Duodenal mucosa (tissue), 2 donors: ENCODE results near the gene DDX47.
"Not testable (repeated sequence)": the region's sequence is repeated elsewhere in the genome, so short reads cannot be mapped to it uniquely, and the experiment has no call there.

Source experiments
- H3K27ac ChIP-seq: one replicate; pipeline ENCODE4 v1.7.0; 2013; ENCODE audit warnings: low read depth, low read length
- H3K27me3 ChIP-seq, 2 donors: one replicate each; pipeline ENCODE4 v1.7.0; 2013; ENCODE audit warnings: low read length in 2 of 2, control low read depth in 1 of 2; ENCODE audit not compliant: insufficient read depth in 2 of 2, control insufficient read depth in 1 of 2
- H3K36me3 ChIP-seq, 2 donors: one replicate each; pipeline ENCODE4 v1.7.0; 2013; ENCODE audit warnings: low read length in 2 of 2, control low read depth in 1 of 2; ENCODE audit not compliant: insufficient read depth in 2 of 2, control insufficient read depth in 1 of 2
- H3K4me1 ChIP-seq, 2 donors: one replicate each; pipeline ENCODE4 v1.7.0; 2013; ENCODE audit warnings: low read length in 2 of 2, control low read depth in 1 of 2; ENCODE audit not compliant: insufficient read depth in 2 of 2, control insufficient read depth in 1 of 2
- H3K4me3 ChIP-seq, 2 donors: one replicate each; pipeline ENCODE4 v1.7.0; 2013; ENCODE audit warnings: low read length in 2 of 2, low read depth in 1 of 2
- H3K9ac ChIP-seq, 2 donors: one replicate each; pipeline ENCODE4 v1.7.0; 2013; ENCODE audit warnings: low read length in 2 of 2, low read depth in 1 of 2
- H3K9me3 ChIP-seq, 2 donors: one replicate each; pipeline ENCODE4 v1.7.0; 2013; ENCODE audit warnings: low read length in 2 of 2, control low read depth in 1 of 2; ENCODE audit not compliant: control insufficient read depth in 1 of 2

Gene DDX47

DNA sequence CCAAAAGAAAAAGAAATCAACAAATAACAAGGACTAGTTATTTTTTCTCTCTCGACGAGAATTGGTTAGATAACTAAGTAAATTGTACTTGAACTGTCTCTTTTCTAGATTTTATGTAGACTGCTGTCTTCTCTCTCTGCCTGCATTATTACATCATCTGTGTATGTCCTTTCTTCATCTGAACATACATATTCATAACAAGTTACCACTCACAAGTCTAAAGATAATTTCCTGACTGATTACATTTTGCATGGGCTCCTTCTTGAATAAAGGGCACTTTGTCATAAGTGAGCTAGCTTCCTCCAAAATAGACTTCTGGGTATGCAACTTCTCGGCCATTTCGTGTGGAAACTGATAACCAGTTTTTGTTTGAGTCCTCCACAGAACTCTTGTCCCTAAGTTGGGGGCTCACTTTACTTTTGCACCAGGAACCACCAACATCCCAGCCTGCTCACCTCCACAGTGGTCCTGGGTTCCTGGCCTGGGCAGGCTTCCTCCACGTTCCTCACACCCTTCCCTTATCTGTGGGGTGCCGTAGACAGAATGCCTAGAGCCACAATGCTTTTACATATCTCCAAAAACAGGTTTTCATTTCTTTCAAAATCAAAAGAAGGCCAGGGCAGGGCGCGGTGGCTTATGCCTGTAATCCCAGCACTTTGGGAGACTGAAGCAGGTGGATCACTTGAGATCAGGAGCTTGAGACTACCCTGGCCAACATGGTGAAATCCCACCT is 6.2 kb upstream of the DDX47 start:
- Histone ChIP-seq H3K9ac (no peak overlapping the region), H3K36me3 (no peaks in the 10 kb centered on the region), H3K4me1 (peaks cover 22 to 39% of the 10 kb centered on the region in 2 donors), H3K9me3 (no peaks in the 10 kb centered on the region), H3K27ac (no peak overlapping the region), H3K4me3 (no peak overlapping the region), H3K27me3 (no peaks in the 10 kb centered on the region)

DNA sequence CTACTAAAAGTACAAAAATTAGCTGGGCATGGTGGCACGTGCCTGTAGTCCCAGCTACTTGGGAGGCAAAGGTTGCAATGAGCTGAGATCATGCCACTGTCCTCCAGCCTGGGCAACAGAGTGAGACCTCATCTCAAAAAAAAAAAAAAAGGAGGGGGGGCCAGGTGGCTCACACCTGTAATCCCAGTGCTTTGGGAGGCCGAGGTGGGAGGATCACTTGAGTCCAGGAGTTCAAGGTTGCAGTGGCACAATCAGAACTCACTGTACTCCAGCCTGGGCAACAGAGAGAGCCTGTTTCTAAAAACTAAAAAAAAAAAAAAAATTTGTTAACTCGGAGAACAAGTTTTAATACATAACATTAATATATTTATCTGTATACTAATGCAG is 5.6 kb upstream of the DDX47 start:
- not testable (repeated sequence) for H3K9me3 ChIP-seq, H3K9ac ChIP-seq, H3K27me3 ChIP-seq, H3K36me3 ChIP-seq, H3K4me3 ChIP-seq, H3K27ac ChIP-seq
- peaks cover 22 to 35% of the 10 kb centered on the region in 2 donors for H3K4me1 ChIP-seq

DNA sequence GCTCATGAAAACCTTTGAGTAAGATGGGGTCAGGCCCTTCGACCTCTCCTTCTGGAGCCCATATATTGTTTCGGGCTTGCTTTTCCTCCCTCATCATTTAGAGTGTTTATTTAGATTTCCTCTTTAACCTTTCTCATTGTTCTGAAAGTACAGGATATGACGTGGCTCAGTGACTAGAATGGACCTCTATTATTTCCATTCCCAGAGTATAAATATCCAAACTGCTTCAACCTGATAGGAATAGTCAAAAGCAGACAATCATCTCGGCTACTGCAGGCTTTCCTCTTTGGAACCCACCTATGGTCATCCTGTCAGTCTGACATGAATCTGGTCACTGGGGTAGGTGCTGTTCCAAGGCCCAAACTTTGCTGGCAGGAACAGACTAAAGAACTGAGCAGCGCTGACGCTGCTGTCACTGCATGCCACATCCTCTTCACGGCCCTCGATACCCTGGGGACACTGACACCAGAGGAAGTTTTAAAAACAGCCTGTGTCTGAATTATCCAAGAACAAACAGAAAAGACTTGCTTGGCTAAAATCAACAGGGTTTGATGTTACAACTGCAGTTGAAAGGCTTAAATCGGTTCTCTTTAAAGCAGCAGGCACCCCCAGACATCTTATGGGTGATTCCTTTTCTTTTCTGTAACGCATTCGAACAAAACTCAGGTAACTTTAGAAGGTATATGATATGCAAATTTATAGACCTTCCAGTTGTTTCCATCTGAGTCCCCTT is 5.0 kb upstream of the DDX47 start:
- H3K9me3 ChIP-seq, result no peaks in the 10 kb centered on the region
- peaks cover 23 to 31% of the 10 kb centered on the region in 2 donors for H3K4me1 ChIP-seq
- peak overlapping the region in 1 of 2 donors; percentile 51 for H3K9ac ChIP-seq
- no peaks in the 10 kb centered on the region for H3K27me3 ChIP-seq
- peak overlapping the region; percentile 60 for H3K27ac ChIP-seq
- H3K36me3 ChIP-seq, result no peaks in the 10 kb centered on the region
- H3K4me3 ChIP-seq, result no peak overlapping the region

DNA sequence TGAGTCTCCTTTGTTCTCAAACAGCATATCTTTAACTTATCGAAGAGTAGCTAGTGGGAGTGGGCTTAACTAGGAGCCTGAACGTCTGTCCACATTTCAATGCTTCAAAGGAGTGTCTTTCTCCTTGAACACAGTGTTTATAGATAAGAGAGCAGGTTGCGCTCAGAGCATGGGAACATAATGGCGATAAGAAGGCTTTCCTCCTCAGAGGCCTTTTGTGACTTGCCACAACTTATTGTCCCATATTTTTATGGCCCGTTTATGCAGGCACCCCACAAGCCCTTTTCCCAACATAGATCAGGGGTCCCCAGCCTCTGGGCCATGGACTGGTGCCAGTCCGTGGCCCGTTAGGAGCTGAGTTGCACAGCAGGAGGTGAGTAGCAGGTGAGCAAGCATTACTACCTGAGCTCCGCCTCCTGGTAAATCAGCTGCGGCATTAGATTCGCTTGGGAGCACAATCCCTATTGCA is 2.6 kb upstream of the DDX47 start:
- Histone ChIP-seq H3K4me3 (no peak overlapping the region), H3K36me3 (no peaks in the 10 kb centered on the region), H3K9me3 (no peaks in the 10 kb centered on the region), H3K4me1 (peaks cover 30 to 31% of the 10 kb centered on the region in 2 donors), H3K27ac (no peak overlapping the region), H3K27me3 (no peaks in the 10 kb centered on the region), H3K9ac (no peak overlapping the region)

DNA sequence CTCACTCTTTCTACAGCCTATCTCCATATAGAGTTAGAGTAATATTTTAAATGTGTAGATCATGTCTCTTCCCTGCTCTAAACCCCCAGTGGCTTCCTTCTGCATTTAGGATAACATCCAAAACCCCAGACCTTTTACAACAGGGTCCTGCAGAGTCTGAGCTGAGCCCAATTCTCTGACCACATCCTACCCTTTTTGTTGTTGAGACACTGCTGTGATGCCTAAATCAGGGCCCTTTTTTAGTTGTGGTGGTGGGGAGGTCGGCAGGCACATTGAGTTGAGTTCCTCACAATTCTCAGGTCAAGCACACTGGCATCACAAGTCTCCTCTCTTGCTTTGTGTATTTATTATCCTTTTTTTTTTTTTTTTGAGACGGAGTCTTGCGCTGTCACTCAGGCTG is 1.8 kb upstream of the DDX47 start:
- no peaks in the 10 kb centered on the region for H3K9me3 ChIP-seq
- H3K4me1 ChIP-seq, result peaks cover 30 to 33% of the 10 kb centered on the region in 2 donors
- no peak overlapping the region for H3K4me3 ChIP-seq
- no peak overlapping the region for H3K9ac ChIP-seq
- no peaks in the 10 kb centered on the region for H3K27me3 ChIP-seq
- H3K36me3 ChIP-seq, result no peaks in the 10 kb centered on the region
- H3K27ac ChIP-seq, result no peak overlapping the region

DNA sequence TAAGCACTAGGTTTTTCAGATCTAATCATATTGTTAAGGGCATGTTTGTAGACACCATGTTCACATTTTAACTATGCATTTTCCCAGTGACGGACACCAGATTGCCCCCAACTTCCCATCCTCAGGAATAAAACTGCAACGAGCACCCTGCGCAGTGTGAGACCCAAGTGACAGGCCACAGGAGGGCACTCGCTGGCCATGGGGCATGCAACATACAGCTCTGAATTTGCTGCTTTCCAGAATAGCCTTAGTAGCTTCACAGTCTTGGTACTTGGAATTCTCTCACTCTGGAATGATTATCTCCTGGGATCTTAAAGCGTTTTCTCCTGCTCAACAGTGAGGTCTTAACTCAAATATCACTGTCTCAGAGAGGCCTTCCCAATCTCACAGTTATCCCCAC is 972 bp upstream of the DDX47 start:
- H3K27ac ChIP-seq, result no peak overlapping the region
- peaks cover 26 to 33% of the 10 kb centered on the region in 2 donors for H3K4me1 ChIP-seq

DNA sequence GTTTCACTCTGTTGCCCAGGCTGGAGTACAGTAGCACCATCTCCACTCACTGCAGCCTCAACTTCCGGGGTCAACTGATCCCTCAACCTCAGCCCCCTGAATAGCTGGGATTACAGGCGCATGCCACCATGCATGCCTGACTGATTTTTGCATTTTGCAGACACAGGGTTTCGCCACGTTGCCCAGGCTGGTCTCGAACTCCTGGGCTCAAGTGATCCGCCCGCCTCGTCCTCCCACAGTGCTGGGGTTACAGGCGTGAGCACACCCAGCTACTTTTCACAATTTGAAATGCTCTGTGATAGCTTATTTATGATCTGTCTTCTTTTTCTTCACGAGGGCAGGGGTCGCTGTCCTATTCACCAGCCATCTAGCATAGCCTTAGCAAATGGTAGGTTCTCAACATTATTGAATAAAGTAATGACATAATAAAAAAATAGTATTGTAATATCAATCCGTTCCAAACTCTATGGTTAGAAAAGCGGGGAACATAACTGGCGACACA is 477 bp upstream of the DDX47 start:
- Histone ChIP-seq H3K27ac (no peak overlapping the region), H3K36me3 (no peaks in the 10 kb centered on the region), H3K4me3 (peak overlapping the region; percentile 91 to 92), H3K9ac (peak overlapping the region in 1 of 2 donors; percentile 38), H3K9me3 (no peaks in the 10 kb centered on the region), H3K27me3 (no peaks in the 10 kb centered on the region), H3K4me1 (peaks cover 24 to 33% of the 10 kb centered on the region in 2 donors)

More for the DNA sequence above, 972 bp upstream of the DDX47 start:
- H3K27me3 ChIP-seq, result no peaks in the 10 kb centered on the region
- H3K4me3 ChIP-seq, result no peak overlapping the region
- no peak overlapping the region for H3K9ac ChIP-seq
- no peaks in the 10 kb centered on the region for H3K9me3 ChIP-seq
- H3K36me3 ChIP-seq, result no peaks in the 10 kb centered on the region

DNA sequence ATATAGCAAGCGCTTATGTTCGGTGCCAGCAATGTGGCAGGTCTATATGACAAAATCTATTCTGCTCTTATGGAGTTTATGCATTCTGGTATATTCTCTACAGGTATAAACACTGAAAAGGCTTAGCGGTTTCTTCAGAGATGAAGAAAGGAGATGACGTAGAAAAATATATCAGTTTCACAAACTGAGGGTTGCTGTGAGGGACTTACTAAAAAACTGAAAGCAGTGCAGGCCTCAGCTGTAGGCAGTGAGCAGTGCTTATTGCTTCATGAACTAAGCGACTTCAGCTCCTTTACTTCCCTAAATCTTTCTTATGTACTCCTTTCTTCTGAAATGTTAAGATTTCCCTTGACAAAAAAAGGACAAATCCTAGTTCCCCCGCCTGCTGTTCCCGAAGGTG is 4.5 kb downstream of the DDX47 start:
- H3K36me3 ChIP-seq, result peaks cover 4 to 28% of the 10 kb centered on the region in 2 donors
- no peak overlapping the region for H3K4me3 ChIP-seq
- H3K27me3 ChIP-seq, result no peaks in the 10 kb centered on the region
- H3K4me1 ChIP-seq, result peaks cover 14 to 26% of the 10 kb centered on the region in 2 donors
- H3K9ac ChIP-seq, result no peak overlapping the region
- no peak overlapping the region for H3K27ac ChIP-seq
- no peaks in the 10 kb centered on the region for H3K9me3 ChIP-seq

DNA sequence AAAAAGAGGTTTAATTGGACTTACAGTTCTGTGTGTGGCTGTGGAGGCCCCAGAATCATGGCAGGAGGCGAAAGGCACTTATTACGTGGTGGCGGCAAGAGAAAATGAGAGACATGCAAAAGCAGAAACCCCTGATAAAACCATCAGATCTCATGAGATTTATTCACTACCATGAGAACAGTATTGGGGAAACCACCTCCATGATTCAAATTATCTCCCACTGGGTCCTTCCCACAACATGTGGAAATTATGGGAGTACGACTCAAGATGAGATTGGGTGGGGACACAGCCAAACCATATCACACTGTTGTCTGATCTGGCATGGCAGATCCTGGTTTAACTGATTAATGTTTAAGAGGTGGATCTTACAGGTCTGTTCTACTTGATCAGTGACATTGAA is 5.6 kb downstream of the DDX47 start:
- H3K27ac ChIP-seq, result no peak overlapping the region
- peaks cover 12 to 20% of the 10 kb centered on the region in 2 donors for H3K4me1 ChIP-seq
- H3K9me3 ChIP-seq, result no peaks in the 10 kb centered on the region
- peaks cover 13 to 39% of the 10 kb centered on the region in 2 donors for H3K36me3 ChIP-seq
- no peaks in the 10 kb centered on the region for H3K27me3 ChIP-seq
- no peak overlapping the region for H3K9ac ChIP-seq
- no peak overlapping the region for H3K4me3 ChIP-seq

DNA sequence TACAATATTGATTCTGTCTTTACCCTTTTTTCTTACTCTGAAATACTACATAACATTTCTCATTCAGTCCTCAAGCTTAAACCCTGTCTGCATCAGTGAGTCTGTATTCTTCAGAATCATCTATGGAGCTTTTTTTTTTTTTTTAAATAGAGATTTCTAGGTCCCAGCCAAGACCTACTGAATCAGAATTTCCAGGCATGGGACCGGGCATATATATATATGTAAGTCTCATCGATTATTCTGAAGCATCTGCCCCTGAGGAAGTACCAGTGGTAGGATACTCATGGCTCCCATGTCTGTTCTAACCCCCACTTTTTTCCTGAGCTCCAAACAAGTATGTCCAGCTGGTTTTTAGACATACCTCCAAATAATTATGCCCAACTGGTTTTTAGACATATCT is 6.1 kb downstream of the DDX47 start:
- peaks cover 7 to 15% of the 10 kb centered on the region in 2 donors for H3K4me1 ChIP-seq
- no peak overlapping the region for H3K4me3 ChIP-seq
- no peak overlapping the region for H3K9ac ChIP-seq
- H3K36me3 ChIP-seq, result peaks cover 17 to 44% of the 10 kb centered on the region in 2 donors
- H3K9me3 ChIP-seq, result no peaks in the 10 kb centered on the region
- no peaks in the 10 kb centered on the region for H3K27me3 ChIP-seq
- H3K27ac ChIP-seq, result no peak overlapping the region
